Measurements from ENCODE around the gene KNDC1. TPM values are rescaled to one million over a fixed set of nuclear protein-coding genes. Genes with fewer than 3 reads are reported as not detected.

Gene KNDC1
- total RNA-seq, 1 experiment from 2014 or later = 15.7 TPM

- no peaks in the 10 kb centered on the region for H3K23me2 ChIP-seq (ENCODE audit: insufficient read length, low read depth, low read length, poor library complexity, severe bottlenecking)
- H3K27me3 ChIP-seq (ENCODE audit: insufficient read depth, low read length) = no peaks in the 10 kb centered on the region
- H2BK5ac ChIP-seq (ENCODE audit: insufficient read length, low read length) = no peak overlapping the region
- Mint-ChIP-seq H3K27me3 (ENCODE audit: low read depth) (no peaks in the 10 kb centered on the region), H3K4me1 (no peaks in the 10 kb centered on the region), H3K4me3 (no peak overlapping the region), H3K36me3 (ENCODE audit: insufficient read depth in 1 of 3, low read depth in 3 of 3) (peaks cover 15 to 28% (median 26%) of the 10 kb centered on the region in 3 experiments), H3K9me3 (peaks cover 19 to 23% of the 10 kb centered on the region in 2 experiments), H3K27ac (no peak overlapping the region; a peak in 1 of 7 replicates)
- no peak overlapping the region for H2BK15ac ChIP-seq (ENCODE audit: low read depth, low read length)
- no peaks in the 10 kb centered on the region for H3K79me1 ChIP-seq (ENCODE audit: insufficient read depth, low read depth, low read length, poor library complexity, severe bottlenecking)
- H3K56ac ChIP-seq (ENCODE audit: insufficient read length, low read depth, low read length) = no peak overlapping the region
- H3K4me1 ChIP-seq (ENCODE audit: insufficient read depth, low read length) = no peaks in the 10 kb centered on the region
- no peak overlapping the region for H2AK5ac ChIP-seq (ENCODE audit: insufficient read length, low read length)
- no peak overlapping the region for H4K91ac ChIP-seq (ENCODE audit: insufficient read length, low read depth, low read length)
- no peak overlapping the region for H2BK12ac ChIP-seq (ENCODE audit: insufficient read length, low read depth, low read length)
- TF ChIP-seq CTCF (conservative IDR thresholded peaks at IDR 0.05) = no peak
- no peak overlapping the region for H4K5ac ChIP-seq (ENCODE audit: insufficient read length, low read depth, low read length)
- H3K23ac ChIP-seq (ENCODE audit: insufficient read length, low read depth, low read length) = no peak overlapping the region
- H4K8ac ChIP-seq (replicated peaks; ENCODE audit: insufficient read length, low read depth, low read length) = no peak overlapping the region
- no peaks in the 10 kb centered on the region for H3K79me2 ChIP-seq (ENCODE audit: insufficient read depth, low read length)
- no peak overlapping the region for H3K4me2 ChIP-seq (ENCODE audit: insufficient read depth, insufficient read length, low read length)
- no peak overlapping the region for H2BK120ac ChIP-seq (ENCODE audit: low read depth, low read length, poor library complexity, severe bottlenecking)
- H2BK20ac ChIP-seq (ENCODE audit: low read depth, low read length, poor library complexity, severe bottlenecking) = no peak overlapping the region
- H3K9ac ChIP-seq (ENCODE audit: extremely low read depth, insufficient read length, low read length) = no peak overlapping the region
- no peak overlapping the region for H3K18ac ChIP-seq (ENCODE audit: insufficient read length, low read depth, low read length)
- no CpG with 5 or more reads among the region's 11 CpGs for WGBS (ENCODE audit: extremely low coverage, insufficient read length, low lambda C conversion rate)
- no peak for DNase-seq
- H4K20me1 ChIP-seq (ENCODE audit: control insufficient read depth, insufficient read depth, insufficient read length) = no peaks in the 10 kb centered on the region
- H3K4ac ChIP-seq (ENCODE audit: low read depth, low read length) = no peak overlapping the region
- peaks cover 12% of the 10 kb centered on the region for H3K9me3 ChIP-seq (ENCODE audit: control insufficient read depth, low read depth, low read length)
- no peak overlapping the region for H2AFZ ChIP-seq (ENCODE audit: low read length)
- no peak overlapping the region for H3K14ac ChIP-seq (ENCODE audit: insufficient read depth, low read length)
- H3K27ac ChIP-seq (ENCODE audit: insufficient read length, low read depth, low read length) = no peak overlapping the region
- H3T11ph ChIP-seq (ENCODE audit: low read length) = no peak overlapping the region
Measured at GRCh38 chr10:133179128-133179520, 19.1 kb downstream of the KNDC1 start.

Data from H9 (cell line).